Retinal pigment epithelial cell (primary cell): ENCODE data around the gene RAB18.

Source experiments
- DNase-seq: peaks from one replicate; pipeline ENCODE4 v3.0.0-alpha.2; 2010; ENCODE audit warnings: low read depth
- H3K4me3 ChIP-seq: 2 replicates; pipeline ENCODE4 v1.5.1; 2011; ENCODE audit warnings: mild to moderate bottlenecking, low read length, control low read depth, moderate library complexity
- CTCF ChIP-seq: conservative IDR thresholded peaks from 2 replicates; pipeline ENCODE4 v1.5.1; 2011; ENCODE audit warnings: low read depth, low read length, control low read depth, inconsistent platforms

RAB18 gene

GRCh38 chr10:27470885-27471284 lies 33.2 kb upstream of the RAB18 start:
- TF ChIP-seq CTCF, result no peak
- no peak for DNase-seq
- H3K4me3 ChIP-seq, result no peak overlapping the region

- H3K4me3 ChIP-seq, result no peak overlapping the region
- DNase-seq, result no peak
- no peak for TF ChIP-seq CTCF
These were observed 29.4 kb upstream of the RAB18 start for GRCh38 chr10:27474741-27475140.

- no peak overlapping the region for H3K4me3 ChIP-seq
- DNase-seq, result no peak
- TF ChIP-seq CTCF, result no peak
These were observed 25.1 kb upstream of the RAB18 start for GRCh38 chr10:27479016-27479415.

GRCh38 chr10:27481486-27481885 lies 22.6 kb upstream of the RAB18 start:
- no peak overlapping the region for H3K4me3 ChIP-seq
- DNase-seq, result no peak
- TF ChIP-seq CTCF, result no peak

GRCh38 chr10:27482984-27483956 lies 20.8 kb upstream of the RAB18 start:
- no peak for TF ChIP-seq CTCF
- H3K4me3 ChIP-seq, result no peak overlapping the region
- no peak for DNase-seq

- H3K4me3 ChIP-seq, result no peak overlapping the region
- DNase-seq, result no peak
- no peak for TF ChIP-seq CTCF
These were observed 18.7 kb upstream of the RAB18 start for GRCh38 chr10:27485368-27485767.

- no peak for TF ChIP-seq CTCF
- no peak for DNase-seq
- no peak overlapping the region for H3K4me3 ChIP-seq
These were observed 18.1 kb upstream of the RAB18 start for GRCh38 chr10:27485986-27486385.
